ENCODE measurements around the gene COPG2. TPM values are rescaled to one million over a fixed set of nuclear protein-coding genes. Genes with fewer than 3 reads are reported as not detected.
"Not testable (repeated sequence)": the region's sequence is repeated elsewhere in the genome, so short reads cannot be mapped to it uniquely, and the experiment has no call there.

Gene COPG2
- total RNA-seq, 1 donor from 2014 or later: 19.3 TPM

- H3K4me1 Mint-ChIP-seq (ENCODE audit: low read depth); H3K27me3 Mint-ChIP-seq (ENCODE audit: insufficient read depth); intact Hi-C loops (cut with micrococcal nuclease); H3K4me3 Mint-ChIP-seq; H3K9me3 Mint-ChIP-seq; H3K27ac Mint-ChIP-seq; H3K36me3 Mint-ChIP-seq (ENCODE audit: low read depth); DNase-seq (ENCODE audit: low spot score): not testable (repeated sequence)
Measured at GRCh38 chr7:130542297-130542696, 126.3 kb downstream of the COPG2 start.

GRCh38 chr7:130541287-130541686, 127.3 kb downstream of the COPG2 start:
- H3K27ac Mint-ChIP-seq; H3K4me3 Mint-ChIP-seq; H3K4me1 Mint-ChIP-seq (ENCODE audit: low read depth); H3K9me3 Mint-ChIP-seq; intact Hi-C loops (cut with micrococcal nuclease); DNase-seq (ENCODE audit: low spot score); H3K27me3 Mint-ChIP-seq (ENCODE audit: insufficient read depth); H3K36me3 Mint-ChIP-seq (ENCODE audit: low read depth): not testable (repeated sequence)

GRCh38 chr7:130537894-130538293, 130.7 kb downstream of the COPG2 start:
- DNase-seq (ENCODE audit: low spot score); H3K36me3 Mint-ChIP-seq (ENCODE audit: low read depth); H3K4me3 Mint-ChIP-seq; intact Hi-C loops (cut with micrococcal nuclease); H3K9me3 Mint-ChIP-seq; H3K27me3 Mint-ChIP-seq (ENCODE audit: insufficient read depth); H3K4me1 Mint-ChIP-seq (ENCODE audit: low read depth); H3K27ac Mint-ChIP-seq: not testable (repeated sequence)

GRCh38 chr7:130529417-130529816, 139.1 kb downstream of the COPG2 start:
- intact Hi-C loops (cut with micrococcal nuclease): no loop called here
- H3K4me1 Mint-ChIP-seq (ENCODE audit: low read depth): no peaks in the 10 kb centered on the region

GRCh38 chr7:130527752-130528355, 140.7 kb downstream of the COPG2 start:
- H3K36me3 Mint-ChIP-seq (ENCODE audit: low read depth); H3K27ac Mint-ChIP-seq; H3K4me3 Mint-ChIP-seq; DNase-seq (ENCODE audit: low spot score); H3K27me3 Mint-ChIP-seq (ENCODE audit: insufficient read depth); intact Hi-C loops (cut with micrococcal nuclease); H3K9me3 Mint-ChIP-seq; H3K4me1 Mint-ChIP-seq (ENCODE audit: low read depth): not testable (repeated sequence)

More at GRCh38 chr7:130529417-130529816, 139.1 kb downstream of the COPG2 start:
- H3K36me3 Mint-ChIP-seq (ENCODE audit: low read depth): peaks cover 1% of the 10 kb centered on the region
- H3K4me3 Mint-ChIP-seq: no peak overlapping the region
- DNase-seq (ENCODE audit: low spot score): no peak
- H3K27ac Mint-ChIP-seq: no peak overlapping the region
- H3K9me3 Mint-ChIP-seq: no peaks in the 10 kb centered on the region
- no peaks in the 10 kb centered on the region for H3K27me3 Mint-ChIP-seq (ENCODE audit: insufficient read depth)

GRCh38 chr7:130524628-130525027, 143.9 kb downstream of the COPG2 start:
- no peaks in the 10 kb centered on the region for H3K36me3 Mint-ChIP-seq (ENCODE audit: low read depth)
- no peak overlapping the region for H3K27ac Mint-ChIP-seq
- H3K4me3 Mint-ChIP-seq: no peak overlapping the region
- H3K4me1 Mint-ChIP-seq (ENCODE audit: low read depth): no peaks in the 10 kb centered on the region
- intact Hi-C loops (cut with micrococcal nuclease): no loop called here
- no peaks in the 10 kb centered on the region for H3K9me3 Mint-ChIP-seq
- DNase-seq (ENCODE audit: low spot score): no peak
- H3K27me3 Mint-ChIP-seq (ENCODE audit: insufficient read depth): no peaks in the 10 kb centered on the region

- intact Hi-C loops (cut with micrococcal nuclease); H3K9me3 Mint-ChIP-seq; H3K4me3 Mint-ChIP-seq; DNase-seq (ENCODE audit: low spot score); H3K4me1 Mint-ChIP-seq (ENCODE audit: low read depth); H3K27ac Mint-ChIP-seq; H3K36me3 Mint-ChIP-seq (ENCODE audit: low read depth); H3K27me3 Mint-ChIP-seq (ENCODE audit: insufficient read depth): not testable (repeated sequence)
Measured at GRCh38 chr7:130523519-130524125, 144.9 kb downstream of the COPG2 start.

GRCh38 chr7:130521258-130521951, 147.1 kb downstream of the COPG2 start:
- H3K36me3 Mint-ChIP-seq (ENCODE audit: low read depth): no peaks in the 10 kb centered on the region
- no peaks in the 10 kb centered on the region for H3K4me1 Mint-ChIP-seq (ENCODE audit: low read depth)
- no peaks in the 10 kb centered on the region for H3K9me3 Mint-ChIP-seq
- no peak overlapping the region for H3K27ac Mint-ChIP-seq
- no peak for DNase-seq (ENCODE audit: low spot score)
- intact Hi-C loops (cut with micrococcal nuclease): no loop called here
- H3K4me3 Mint-ChIP-seq: no peak overlapping the region
- no peaks in the 10 kb centered on the region for H3K27me3 Mint-ChIP-seq (ENCODE audit: insufficient read depth)

- H3K4me3 Mint-ChIP-seq: no peak overlapping the region
- H3K27me3 Mint-ChIP-seq (ENCODE audit: insufficient read depth): no peaks in the 10 kb centered on the region
- intact Hi-C loops (cut with micrococcal nuclease): no loop called here
- H3K9me3 Mint-ChIP-seq: no peaks in the 10 kb centered on the region
- no peaks in the 10 kb centered on the region for H3K4me1 Mint-ChIP-seq (ENCODE audit: low read depth)
- DNase-seq (ENCODE audit: low spot score): no peak
- H3K27ac Mint-ChIP-seq: no peak overlapping the region
- H3K36me3 Mint-ChIP-seq (ENCODE audit: low read depth): no peaks in the 10 kb centered on the region
Measured at GRCh38 chr7:130515315-130516040, 153.1 kb downstream of the COPG2 start.

- Mint-ChIP-seq H3K9me3 (no peaks in the 10 kb centered on the region), H3K27ac (no peak overlapping the region), H3K27me3 (ENCODE audit: insufficient read depth) (no peaks in the 10 kb centered on the region), H3K4me1 (ENCODE audit: low read depth) (no peaks in the 10 kb centered on the region), H3K36me3 (ENCODE audit: low read depth) (no peaks in the 10 kb centered on the region), H3K4me3 (no peak overlapping the region)
- intact Hi-C loops (cut with micrococcal nuclease): no loop called here
- DNase-seq (ENCODE audit: low spot score): no peak
Measured at GRCh38 chr7:130513447-130513846, 155.1 kb downstream of the COPG2 start.

- H3K9me3 Mint-ChIP-seq; H3K27me3 Mint-ChIP-seq (ENCODE audit: insufficient read depth); intact Hi-C loops (cut with micrococcal nuclease); DNase-seq (ENCODE audit: low spot score); H3K4me1 Mint-ChIP-seq (ENCODE audit: low read depth); H3K36me3 Mint-ChIP-seq (ENCODE audit: low read depth); H3K4me3 Mint-ChIP-seq; H3K27ac Mint-ChIP-seq: not testable (repeated sequence)
Measured at GRCh38 chr7:130512038-130512437, 156.5 kb downstream of the COPG2 start.

GRCh38 chr7:130506358-130506757, 162.2 kb downstream of the COPG2 start:
- no peak for DNase-seq (ENCODE audit: low spot score)
- no peaks in the 10 kb centered on the region for H3K27me3 Mint-ChIP-seq (ENCODE audit: insufficient read depth)

GRCh38 chr7:130505753-130506152, 162.8 kb downstream of the COPG2 start:
- Mint-ChIP-seq H3K27ac (no peak overlapping the region), H3K36me3 (ENCODE audit: low read depth) (peaks cover 8% of the 10 kb centered on the region), H3K27me3 (ENCODE audit: insufficient read depth) (no peaks in the 10 kb centered on the region), H3K4me3 (no peak overlapping the region), H3K9me3 (no peaks in the 10 kb centered on the region), H3K4me1 (ENCODE audit: low read depth) (no peaks in the 10 kb centered on the region)
- DNase-seq (ENCODE audit: low spot score): no peak
- intact Hi-C loops (cut with micrococcal nuclease): no loop called here

More at GRCh38 chr7:130506358-130506757, 162.2 kb downstream of the COPG2 start:
- Mint-ChIP-seq H3K4me3 (no peak overlapping the region), H3K4me1 (ENCODE audit: low read depth) (no peaks in the 10 kb centered on the region), H3K9me3 (no peaks in the 10 kb centered on the region), H3K27ac (no peak overlapping the region), H3K36me3 (ENCODE audit: low read depth) (peaks cover 8% of the 10 kb centered on the region)
- intact Hi-C loops (cut with micrococcal nuclease): no loop called here
